HG03442 (cell line): ENCODE results near the gene KIF1B.

Experiments
- ATAC-seq: cut with Tn5 transposase; IDR thresholded peaks from one replicate; pipeline ENCODE4 v1.9.1; 2021; ENCODE audit warnings: mild to moderate bottlenecking, moderate library complexity; ENCODE audit not compliant: unreplicated experiment

The KIF1B gene

DNA sequence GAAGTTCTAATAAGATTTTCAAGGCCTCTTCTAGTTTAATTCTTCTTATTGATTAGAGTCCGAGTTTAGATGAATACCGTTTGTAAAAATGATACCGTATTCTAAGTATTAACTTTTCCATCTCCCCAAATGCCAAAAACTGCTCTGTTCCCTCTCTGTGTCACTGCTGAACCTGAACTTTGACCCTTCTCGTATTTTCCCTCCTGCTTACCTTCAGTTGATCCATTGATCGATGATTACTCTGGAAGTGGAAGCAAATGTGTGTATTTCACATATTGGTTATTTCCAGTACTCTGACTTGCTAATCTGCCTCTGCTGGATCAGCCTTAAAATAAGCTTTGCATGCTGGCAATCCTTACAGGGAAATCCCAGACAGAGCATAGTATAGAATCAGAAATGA lies 68.5 kb downstream of the KIF1B start:
- no peak for ATAC-seq

DNA sequence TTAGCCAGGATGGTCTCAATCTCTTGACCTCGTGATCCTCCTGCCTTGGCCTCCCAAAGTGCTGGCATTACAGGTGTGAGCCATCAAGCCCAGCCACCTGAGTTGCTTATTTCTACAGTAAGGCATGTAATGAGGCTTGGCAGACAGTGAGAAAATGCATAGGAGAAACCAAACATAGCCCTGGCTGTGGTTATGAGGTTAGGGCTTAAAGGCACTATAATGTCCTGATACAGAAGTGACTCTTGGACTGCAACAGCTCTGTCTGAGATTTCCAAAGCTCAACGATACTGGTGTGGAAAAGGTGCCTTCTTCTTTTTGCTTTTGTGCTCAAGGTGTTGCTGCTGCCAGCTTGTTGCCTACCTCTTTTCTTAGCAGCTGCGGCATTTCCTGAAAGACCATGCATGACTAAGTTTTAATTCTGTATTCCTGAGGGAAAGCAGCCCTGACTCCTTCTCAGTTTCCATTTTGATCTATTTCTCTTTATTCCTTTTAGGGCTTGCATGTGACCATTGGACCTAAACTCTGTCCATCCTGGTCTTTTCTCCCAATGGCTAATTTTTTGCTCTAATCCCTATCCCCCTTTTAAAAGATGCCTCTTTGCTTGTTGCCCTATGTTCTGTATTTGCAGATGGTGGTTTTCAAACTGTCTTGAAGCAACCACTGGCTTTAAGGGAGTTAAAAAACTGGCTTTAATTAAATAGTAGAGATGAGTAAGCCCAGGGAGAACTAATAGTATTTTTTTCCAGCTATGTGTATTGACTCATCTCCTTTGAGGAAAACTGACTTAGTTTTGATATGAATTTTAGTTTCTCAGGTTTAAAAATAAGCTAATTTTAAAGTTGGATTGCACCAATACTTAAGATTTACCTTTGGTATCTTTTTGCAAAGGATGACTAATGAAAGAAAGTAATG lies 70.3 kb downstream of the KIF1B start:
- no peak for ATAC-seq

DNA sequence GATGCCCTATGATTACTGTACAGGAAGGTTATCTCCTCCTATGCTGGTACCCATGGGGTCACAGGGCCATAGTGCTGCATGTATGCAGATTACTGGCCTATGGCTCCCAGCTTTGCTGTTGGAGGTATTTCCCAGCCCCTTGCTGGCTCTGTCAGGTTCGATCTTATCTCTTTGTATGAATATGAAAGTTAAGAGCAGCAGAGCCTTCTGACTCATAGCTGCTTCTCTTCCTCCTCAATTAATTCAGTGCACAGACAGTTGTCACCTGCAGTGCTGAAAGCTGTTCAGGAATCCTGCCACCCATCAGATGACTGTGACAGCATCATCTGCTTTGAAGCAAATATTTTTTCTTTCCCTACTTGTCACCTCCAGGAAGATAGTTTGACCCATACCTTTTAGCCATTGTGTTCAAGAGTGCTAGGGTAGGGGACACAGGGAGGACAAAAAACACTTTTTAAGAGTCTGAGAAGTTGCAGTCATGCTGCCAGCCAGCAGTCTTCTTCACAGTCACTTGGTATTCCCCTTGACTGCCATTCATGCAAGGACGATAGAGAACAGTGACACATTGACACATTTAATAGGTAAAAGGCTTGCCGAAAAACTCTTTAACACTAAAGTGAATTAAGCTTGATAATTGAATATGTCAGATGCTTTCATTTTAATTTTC lies 73.1 kb downstream of the KIF1B start:
- no peak for ATAC-seq

DNA sequence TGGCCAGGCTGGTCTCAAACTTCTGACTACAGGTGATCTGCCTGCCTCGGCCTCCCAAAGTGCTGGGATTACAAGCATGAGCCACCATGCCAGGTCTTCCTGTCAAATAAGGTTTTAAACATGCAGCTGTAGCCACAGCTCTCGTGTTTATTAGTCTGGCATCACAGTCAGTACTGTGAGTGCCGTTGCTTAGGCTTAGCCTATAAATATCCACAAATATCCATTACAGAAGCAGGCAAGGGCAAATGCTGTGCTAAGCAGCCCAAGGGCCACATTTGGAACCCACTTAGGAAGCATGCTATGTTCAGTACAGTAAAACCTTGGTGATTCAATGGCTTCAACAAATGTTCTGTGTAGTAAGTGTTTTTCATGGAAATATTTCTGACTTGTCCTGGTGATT lies 75.9 kb downstream of the KIF1B start:
- no peak for ATAC-seq

- no peak for ATAC-seq
These were observed 76.8 kb downstream of the KIF1B start for GRCh38 chr1:10287023-10287645.

- no peak for ATAC-seq
These were observed 77.8 kb downstream of the KIF1B start for GRCh38 chr1:10288029-10288615.

- no peak for ATAC-seq
These were observed 81.3 kb downstream of the KIF1B start for GRCh38 chr1:10291705-10292104.

DNA sequence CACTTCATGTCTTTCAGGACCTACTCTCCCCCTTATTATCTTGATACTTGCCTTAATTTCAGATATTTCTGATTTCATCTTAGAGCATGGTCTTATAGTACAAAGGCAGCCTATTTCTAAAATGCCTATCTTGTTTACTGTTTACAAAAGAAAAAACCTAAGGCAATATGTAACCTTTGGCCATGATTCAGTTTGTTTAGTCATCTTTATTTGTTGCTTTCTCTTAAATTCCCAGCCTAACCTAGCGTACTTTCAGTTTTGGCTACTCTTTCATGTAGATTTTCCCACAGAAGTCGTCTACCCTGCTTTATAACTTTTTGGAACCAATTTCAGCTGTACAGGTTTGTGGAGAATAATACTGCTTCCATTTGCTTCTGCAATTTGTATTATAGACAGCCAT lies 81.8 kb downstream of the KIF1B start:
- no peak for ATAC-seq

DNA sequence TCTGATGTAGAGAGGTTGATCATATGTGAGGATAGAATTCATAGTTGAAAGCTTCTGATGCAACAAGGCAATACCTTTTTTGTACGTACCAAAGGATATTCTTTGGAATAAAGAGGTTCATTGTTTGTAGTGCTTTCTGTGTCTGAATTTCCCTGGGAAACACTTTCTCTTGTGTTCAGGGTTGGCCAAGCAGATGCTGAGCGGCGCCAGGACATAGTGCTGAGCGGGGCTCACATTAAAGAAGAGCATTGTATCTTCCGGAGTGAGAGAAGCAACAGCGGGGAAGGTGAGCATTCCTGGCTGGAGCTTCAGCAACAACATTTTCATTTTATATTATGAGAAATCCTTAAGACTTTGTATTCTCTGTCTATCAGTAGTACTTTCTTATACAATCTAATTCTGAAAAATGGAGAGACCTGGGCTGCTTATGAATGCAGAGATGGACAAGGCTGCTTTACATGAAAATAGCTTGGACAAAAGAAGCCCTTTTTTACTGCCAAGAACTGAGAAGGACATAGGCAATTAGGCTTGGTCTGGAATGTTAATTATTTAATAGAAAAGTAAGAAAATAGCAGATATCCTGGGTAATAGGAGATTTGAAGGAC lies 85.2 kb downstream of the KIF1B start:
- no peak for ATAC-seq

DNA sequence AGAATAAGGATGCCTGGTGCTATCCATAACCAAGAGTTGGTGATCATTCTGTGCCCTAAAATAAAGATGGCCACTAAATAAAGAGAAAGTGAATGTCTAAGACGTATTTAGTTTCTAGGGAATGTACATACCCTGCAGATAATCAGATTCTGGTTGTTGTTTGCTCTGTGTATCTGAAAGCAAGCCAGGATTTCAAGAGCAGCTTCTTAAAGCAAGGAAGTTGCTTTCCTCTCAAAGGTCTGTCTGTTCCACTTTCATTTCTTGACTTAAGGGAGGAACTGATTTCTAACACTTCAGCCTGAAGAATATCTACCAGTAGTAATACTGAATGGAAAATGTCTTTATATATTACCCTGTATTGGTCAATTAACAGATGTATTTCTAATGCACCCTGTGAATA lies 88.8 kb downstream of the KIF1B start:
- ATAC-seq: no peak

- no peak for ATAC-seq
These were observed 92.0 kb downstream of the KIF1B start for GRCh38 chr1:10302416-10302815.

DNA sequence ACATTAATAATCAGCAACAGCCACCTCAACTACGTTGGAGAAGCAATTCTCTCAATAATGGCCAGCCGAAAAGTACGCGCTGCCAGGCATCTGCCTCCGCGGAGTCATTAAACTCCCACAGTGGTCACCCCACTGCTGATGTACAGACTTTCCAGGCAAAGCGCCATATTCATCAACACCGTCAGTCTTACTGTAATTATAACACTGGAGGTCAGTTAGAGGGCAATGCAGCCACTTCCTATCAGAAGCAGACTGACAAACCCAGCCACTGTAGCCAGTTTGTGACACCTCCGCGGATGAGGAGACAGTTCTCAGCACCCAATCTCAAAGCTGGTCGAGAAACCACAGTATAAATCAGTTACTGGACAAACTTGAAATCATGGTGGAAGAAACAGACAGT lies 93.9 kb downstream of the KIF1B start:
- no peak for ATAC-seq

DNA sequence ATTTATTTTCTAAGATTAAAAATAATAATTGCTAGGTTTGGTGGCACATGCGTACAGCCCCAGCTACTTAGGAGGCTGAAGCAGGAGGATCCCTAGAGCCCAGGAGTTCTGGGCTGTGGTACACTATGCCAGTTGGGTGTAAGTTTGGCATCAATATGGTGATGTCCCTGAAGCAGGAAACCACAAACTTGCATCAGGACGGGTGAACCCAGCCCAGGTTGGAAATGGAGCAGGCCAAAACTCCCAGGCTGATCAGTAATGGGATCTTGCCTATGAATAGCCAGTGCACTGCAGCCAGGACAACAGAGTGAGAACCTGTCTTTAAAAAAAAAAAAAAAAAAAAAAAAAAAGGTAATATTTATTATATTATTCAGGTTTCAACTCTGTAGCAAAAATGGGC lies 96.1 kb downstream of the KIF1B start:
- ATAC-seq: no peak

GRCh38 chr1:10308001-10308400 lies 97.6 kb downstream of the KIF1B start:
- no peak for ATAC-seq

DNA sequence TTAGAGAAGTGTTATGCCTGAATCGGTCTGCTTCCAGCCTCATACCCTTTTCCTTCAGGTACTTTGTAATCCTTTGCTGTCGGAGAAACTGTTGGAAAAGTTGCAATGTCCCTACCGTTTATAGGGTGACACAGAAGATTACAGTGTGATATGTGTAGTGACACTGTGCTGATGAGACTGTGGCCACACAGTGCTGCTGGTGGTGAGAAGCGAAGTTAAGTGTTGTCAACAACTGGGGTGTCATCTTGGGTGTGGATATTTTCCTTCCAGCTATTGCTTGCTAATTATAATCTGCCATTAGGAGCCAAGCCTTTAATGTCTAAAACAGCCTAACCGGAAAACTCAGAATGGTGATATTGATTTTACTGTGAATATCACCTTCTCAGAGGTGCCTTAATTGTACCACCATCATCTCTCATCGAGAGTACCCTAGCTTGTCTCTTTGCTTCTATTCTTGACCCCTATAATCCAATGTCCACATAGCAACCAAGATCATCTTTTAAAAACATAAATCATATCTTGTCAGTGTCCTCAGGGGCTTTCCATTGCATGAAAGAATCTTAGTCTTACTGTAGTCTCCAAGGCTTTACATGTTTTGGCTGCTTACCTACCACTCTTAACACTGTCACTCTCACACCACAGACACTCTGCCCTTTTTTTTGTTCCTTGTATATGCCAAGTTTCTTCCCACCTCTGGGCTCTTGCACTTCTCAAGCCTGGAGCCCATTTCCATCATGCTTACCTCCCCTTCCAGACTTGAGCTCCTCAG lies 99.1 kb downstream of the KIF1B start:
- ATAC-seq: no peak

DNA sequence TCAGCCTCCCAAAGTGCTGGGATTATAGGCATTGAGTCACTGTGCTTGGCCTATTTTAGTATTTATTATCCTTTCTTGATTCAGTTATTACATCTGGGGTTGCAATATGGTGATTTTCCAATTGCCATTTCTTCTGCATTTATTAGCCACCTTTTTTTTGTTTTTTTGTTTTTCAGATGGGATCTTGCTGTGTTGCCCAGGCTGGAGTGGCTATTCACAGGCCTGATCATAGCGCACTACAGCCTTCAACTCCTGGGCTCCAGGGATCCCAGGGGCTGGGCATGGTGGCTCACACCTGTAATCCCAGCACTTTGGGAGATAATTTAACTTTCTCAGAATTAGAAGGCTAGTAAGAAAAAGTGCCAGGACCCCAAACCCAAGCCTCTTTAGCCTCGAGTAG lies 106.4 kb downstream of the KIF1B start:
- ATAC-seq: no peak

DNA sequence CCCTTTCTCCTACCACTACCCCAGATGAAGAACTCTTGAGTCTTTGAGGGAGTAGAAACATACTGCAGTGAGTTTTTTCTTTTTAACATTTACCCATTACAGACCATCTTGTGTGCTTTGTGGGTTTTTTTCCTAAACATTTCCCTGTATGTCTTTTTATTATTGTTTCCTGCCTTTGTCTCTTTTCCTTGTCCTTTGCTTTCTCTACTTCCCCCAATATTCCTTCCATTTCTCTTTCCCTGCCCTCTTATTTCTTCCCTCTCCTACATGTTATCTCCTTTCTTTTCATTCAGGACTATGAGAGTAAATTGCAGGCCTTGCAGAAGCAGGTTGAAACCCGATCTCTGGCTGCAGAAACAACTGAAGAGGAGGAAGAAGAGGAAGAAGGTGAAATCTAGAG lies 109.4 kb downstream of the KIF1B start:
- ATAC-seq: no peak

- no peak for ATAC-seq
These were observed 110.0 kb downstream of the KIF1B start for GRCh38 chr1:10320336-10320735.

GRCh38 chr1:10322821-10323220 lies 112.5 kb downstream of the KIF1B start:
- ATAC-seq: no peak

- ATAC-seq: no peak
These were observed 114.3 kb downstream of the KIF1B start for GRCh38 chr1:10324627-10325026.
